Heart right ventricle (tissue), 16 donors: ENCODE data around the gene SLC2A8. TPM values are rescaled to one million over a fixed set of nuclear protein-coding genes. Genes with fewer than 3 reads are reported as not detected.

ENCODE experiments used
- ATAC-seq, 8 donors: fragments of 200-7000 bp; cut with Tn5 transposase; one replicate each; pipeline ENCODE4 v1.9.1; 2020; ENCODE audit warnings: mild to moderate bottlenecking in 8 of 8, moderate library complexity in 8 of 8, moderate number of reproducible peaks in 1 of 8
- DNase-seq, 2 donors: peaks; one replicate each; pipeline ENCODE4 v3.0.0-alpha.2; 2020
- H3K27ac ChIP-seq, 10 donors: fragments of 200-600 bp; sonication (generic) in 2 of 10; one replicate each; pipeline versions ENCODE4 v1.5.0 to v1.8.0; 2020 to 2022; ENCODE audit warnings: mild to moderate bottlenecking in 3 of 10
- H3K27me3 ChIP-seq, 7 donors: fragments of 200-600 bp; one replicate each; pipeline ENCODE4 v1.8.0; 2021 to 2022; ENCODE audit warnings: mild to moderate bottlenecking in 2 of 7
- H3K36me3 ChIP-seq, 9 donors: fragments of 200-600 bp; sonication (generic) in 1 of 9; one replicate each; pipeline versions ENCODE4 v1.5.0 to v1.8.0; 2020 to 2022; ENCODE audit warnings: mild to moderate bottlenecking in 2 of 9
- H3K4me1 ChIP-seq, 9 donors: fragments of 200-600 bp; sonication (generic) in 1 of 9; one replicate each; pipeline versions ENCODE4 v1.5.0 to v1.8.0; 2020 to 2022; ENCODE audit warnings: mild to moderate bottlenecking in 4 of 9
- H3K4me3 ChIP-seq, 10 donors: fragments of 200-600 bp; sonication (generic) in 2 of 10; one replicate each; pipeline versions ENCODE4 v1.5.0 to v1.8.0; 2020 to 2022; ENCODE audit warnings: mild to moderate bottlenecking in 7 of 10, moderate library complexity in 2 of 10
- H3K9me3 ChIP-seq, 11 donors: fragments of 200-600 bp in 10 of 11; sonication (generic) in 2 of 11; one replicate each; pipeline versions ENCODE4 v1.5.0 to v1.8.0; 2013 to 2022; ENCODE audit warnings: mild to moderate bottlenecking in 2 of 11, control low read depth in 1 of 11, moderate library complexity in 1 of 11
- WGBS, 2 donors: extraction: QIAGEN DNeasy Blood & Tissue Kit; methylation state at CpG; one replicate each; pipeline ENCODE4 v1.1.7; 2013; ENCODE audit warnings: inconsistent platforms in 1 of 2; 5-methylcytosine and 5-hydroxymethylcytosine counted together
- intact Hi-C, 10 donors: fragments of 100-400 bp; cut with DNase I; formaldehyde crosslinking; loops; one replicate each; pipeline versions ENCODE4 v1.11.1 to v1.14.2; 2022
- polyA plus RNA-seq, 2 donors: library from polyadenylated mRNA; stranded (reverse); fragments of 200-250 nt; gene quantifications; one replicate each; pipeline ENCODE4 v1.2.3, GENCODE V29; 2013
- total RNA-seq, 10 donors: library from RNA; stranded (reverse); fragmentation: NEBNext Ultra II Directional in 3 of 10; extraction: Animal tissue kit (Norgen Biotek cat#: 25700) in 3 of 10; gene quantifications; one replicate each; pipeline versions ENCODE4 v1.2.1 to v1.2.4, GENCODE V29; 2021 to 2023
- TF ChIP-seq, protein P1 (sequence below), 9 donors: fragments of 200-600 bp; sonication (generic) in 2 of 9; IDR thresholded peaks; one replicate each; pipeline versions ENCODE4 v1.5.0 to v1.8.0; 2021 to 2022; ENCODE audit warnings: antibody characterized with exemption in 9 of 9, mild to moderate bottlenecking in 5 of 9, moderate library complexity in 1 of 9
- donor health status: Arrhythmogenic right ventricular cardiomyopathy.
- donor health status: ischemic (EF 13 %, LVEDD 7.1; RV severe dilation, severe dysfunction).
- donor health status: healthy with polysubstance abuse.
- donor health status: DM: no; HTN: yes; CAD: no.
- donor health status: DM: no; HTN: no; CAD: no.
- donor health status: ischemic (EF 25% LVEDD 6.9; RV normal size, moderate dysfunction).
- donor health status: ischemic (EF 25% LVEDD 5.7; RV mildly dilated, moderate dysfunction).
- donor health status: healthy.
- donor health status: DM: yes; HTN: yes; CAD: no.
- donor health status: Ischemic cardiomyopathy.
- donor health status: ischemic (EF 35%, LVEDD 5.7; RV mildly dilated, moderate dysfunction).
- donor health status: nonischemic (EF 11% LVEDD 7.7; RV severe dilation, severe dysfunction).
- donor health status: DM: yes; HTN: yes; CAD: no.
- donor health status: PGD.
- donor health status: ischemic (EF 29% LVEDD 5.4; RV normal size, mild dysfunction).
- donor health status: nonischemic (EF 23%, LVEDD 6.1; RV moderate dilation, normal function).

Gene SLC2A8
- total and polyA plus RNA-seq, 12 donors, result 10.0 to 26.7 (median 13.2) TPM

DNA sequence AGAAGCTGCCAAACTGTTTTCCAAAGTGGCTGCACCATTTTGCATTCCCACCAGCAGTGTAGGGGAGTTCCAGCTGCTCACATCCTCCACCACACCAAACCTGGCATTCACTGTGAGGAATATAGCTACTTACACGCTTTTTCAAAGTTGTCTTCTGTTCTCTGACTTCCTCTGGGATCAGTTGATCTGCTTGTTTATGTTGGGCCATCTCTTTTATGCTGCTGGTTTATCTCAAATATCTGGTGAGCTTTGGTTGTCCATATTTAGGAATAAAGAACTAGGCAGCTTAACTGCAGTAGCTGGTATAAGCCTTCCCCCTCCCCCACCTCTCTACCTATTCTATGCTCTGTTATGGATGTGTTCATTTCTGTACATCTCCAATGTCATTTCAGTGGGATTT is 18.7 kb downstream of the SLC2A8 start:
- Histone ChIP-seq H3K36me3 (no peaks in the 10 kb centered on the region), H3K9me3 (no peaks in the 10 kb centered on the region), H3K27ac (no peak overlapping the region), H3K4me3 (no peak overlapping the region), H3K27me3 (no peaks in the 10 kb centered on the region), H3K4me1 (peaks cover 0 to 27% (median 0%) of the 10 kb centered on the region in 9 donors)
- TF ChIP-seq, protein P1, sequence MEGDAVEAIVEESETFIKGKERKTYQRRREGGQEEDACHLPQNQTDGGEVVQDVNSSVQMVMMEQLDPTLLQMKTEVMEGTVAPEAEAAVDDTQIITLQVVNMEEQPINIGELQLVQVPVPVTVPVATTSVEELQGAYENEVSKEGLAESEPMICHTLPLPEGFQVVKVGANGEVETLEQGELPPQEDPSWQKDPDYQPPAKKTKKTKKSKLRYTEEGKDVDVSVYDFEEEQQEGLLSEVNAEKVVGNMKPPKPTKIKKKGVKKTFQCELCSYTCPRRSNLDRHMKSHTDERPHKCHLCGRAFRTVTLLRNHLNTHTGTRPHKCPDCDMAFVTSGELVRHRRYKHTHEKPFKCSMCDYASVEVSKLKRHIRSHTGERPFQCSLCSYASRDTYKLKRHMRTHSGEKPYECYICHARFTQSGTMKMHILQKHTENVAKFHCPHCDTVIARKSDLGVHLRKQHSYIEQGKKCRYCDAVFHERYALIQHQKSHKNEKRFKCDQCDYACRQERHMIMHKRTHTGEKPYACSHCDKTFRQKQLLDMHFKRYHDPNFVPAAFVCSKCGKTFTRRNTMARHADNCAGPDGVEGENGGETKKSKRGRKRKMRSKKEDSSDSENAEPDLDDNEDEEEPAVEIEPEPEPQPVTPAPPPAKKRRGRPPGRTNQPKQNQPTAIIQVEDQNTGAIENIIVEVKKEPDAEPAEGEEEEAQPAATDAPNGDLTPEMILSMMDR (IDR thresholded peaks at IDR 0.05), result no peak
- no peak for ATAC-seq
- WGBS, 2 donors, result 79 to 83% methylated on average over 1 of the region's 1 CpG
- intact Hi-C loops, result no loop called here
- no peak for DNase-seq

DNA sequence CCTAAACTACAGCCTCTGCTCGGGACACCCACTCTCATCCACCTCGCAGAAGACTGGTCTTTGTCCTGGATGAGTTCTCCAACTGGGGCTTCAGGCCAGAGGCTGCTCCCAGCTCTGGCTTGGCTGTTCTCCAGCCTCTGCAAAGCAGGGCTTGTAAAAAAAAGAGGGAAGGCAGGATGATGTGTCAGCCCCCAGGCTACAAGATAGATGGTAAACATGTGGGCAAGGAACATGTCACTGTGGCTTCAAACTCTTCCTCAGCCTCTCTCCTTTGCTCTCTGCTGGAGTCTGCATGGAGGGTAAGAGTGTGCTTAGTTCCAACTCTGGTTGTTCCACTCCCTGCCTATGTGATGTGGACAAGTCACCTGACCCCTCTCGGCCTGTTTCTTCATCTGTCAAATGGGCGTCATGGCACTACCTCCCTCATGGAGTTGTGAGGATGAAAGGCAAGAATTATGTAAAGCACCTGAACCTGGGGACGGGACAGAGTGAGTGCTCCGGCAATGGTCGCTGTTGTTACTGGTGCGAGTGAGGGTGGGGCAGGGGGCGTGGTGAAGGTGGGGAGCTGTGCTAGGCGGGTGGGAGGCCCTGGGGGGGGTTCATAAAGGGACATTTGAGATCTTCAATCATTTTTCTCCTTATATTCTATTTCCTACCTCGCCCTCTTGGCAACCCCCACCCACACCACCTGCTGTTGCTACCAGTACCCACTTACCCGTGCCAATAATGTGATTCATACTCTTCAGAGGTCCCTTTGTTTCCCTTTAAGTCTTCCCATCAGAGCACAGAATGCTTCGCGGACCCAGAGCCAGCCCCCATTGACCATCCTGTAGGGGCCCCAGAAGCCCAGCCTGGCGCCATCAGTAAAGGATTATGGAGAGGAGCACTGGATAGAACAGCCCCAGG is 20.4 kb downstream of the SLC2A8 start:
- peak in 2 of 8 donors; percentile 11 to 27 for ATAC-seq
- WGBS, 2 donors, result 79 to 80% methylated on average over 15 of the region's 15 CpGs

DNA sequence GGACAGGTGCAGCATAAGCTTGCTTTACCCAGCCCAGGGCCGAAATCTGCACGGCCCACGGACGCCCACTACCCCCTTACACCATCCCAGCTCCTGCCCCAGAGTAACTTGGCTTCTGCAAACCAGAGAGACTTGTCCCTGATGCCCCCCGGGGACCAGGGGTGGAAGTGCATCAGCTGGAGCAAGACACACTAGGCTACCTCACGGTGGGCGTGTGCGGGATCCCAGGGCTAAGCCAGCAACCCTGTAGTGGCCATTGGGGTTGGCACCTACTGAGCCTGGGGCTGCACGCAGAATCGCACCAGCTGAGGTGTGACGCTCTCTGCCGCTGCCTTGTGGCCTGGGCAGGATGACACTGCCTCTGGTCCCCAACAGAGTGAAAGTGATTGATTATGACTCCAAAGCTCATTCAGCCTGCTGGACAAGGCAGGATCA is 21.1 kb downstream of the SLC2A8 start:
- DNase-seq (no peak), ATAC-seq (peak in 4 of 8 donors; percentile 29 to 64 (median 54))
- no peak overlapping the region for H3K4me3 ChIP-seq
- H3K9me3 ChIP-seq, result no peaks in the 10 kb centered on the region
- TF ChIP-seq, protein P1 (IDR thresholded peaks at IDR 0.05), result peak in 5 of 9 donors; percentile 17 to 37 (median 26)
- 70 to 71% methylated on average over 12 of the region's 12 CpGs for WGBS, 2 donors
- no peak overlapping the region for H3K27ac ChIP-seq
- no peaks in the 10 kb centered on the region for H3K27me3 ChIP-seq
- H3K36me3 ChIP-seq, result no peaks in the 10 kb centered on the region
- H3K4me1 ChIP-seq, result peaks cover 2 to 22% (median 11%) of the 10 kb centered on the region in 9 donors
- intact Hi-C loops, result loop anchor here in 1 of 10 donors (1.0 kb wide), 1 partner anchor 19 kb away; no protein-coding TSS in a partner anchor

More for the DNA sequence above, 20.4 kb downstream of the SLC2A8 start:
- TF ChIP-seq, protein P1 (IDR thresholded peaks at IDR 0.05), result no peak
- Histone ChIP-seq H3K27me3 (no peaks in the 10 kb centered on the region), H3K4me3 (no peak overlapping the region), H3K36me3 (no peaks in the 10 kb centered on the region), H3K27ac (no peak overlapping the region), H3K9me3 (no peaks in the 10 kb centered on the region), H3K4me1 (peaks cover 0 to 16% (median 4%) of the 10 kb centered on the region in 9 donors)
- DNase-seq, result no peak
- intact Hi-C loops, result loop anchor here in 1 of 10 donors (1.0 kb wide), 1 partner anchor 18 kb away; no protein-coding TSS in a partner anchor

DNA sequence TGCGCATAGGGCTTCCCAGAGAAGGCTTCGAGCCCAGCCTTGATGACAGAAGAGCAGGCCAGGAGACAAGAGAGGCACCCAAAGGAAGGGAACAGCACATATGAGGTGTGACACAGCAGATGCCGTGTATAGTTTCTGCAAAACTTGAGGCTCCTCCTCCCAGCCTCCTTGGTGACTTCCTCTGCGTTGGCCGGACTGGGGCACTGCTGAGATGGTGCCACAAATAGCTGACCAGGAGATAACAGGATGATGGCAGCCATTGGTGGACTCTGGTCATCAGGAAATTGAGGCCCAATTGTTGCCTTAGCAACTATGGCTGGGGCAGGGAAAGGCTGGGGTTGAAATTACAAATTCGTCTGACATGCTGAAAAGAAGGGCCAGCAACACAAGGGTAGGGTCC is 22.4 kb downstream of the SLC2A8 start:
- intact Hi-C loops, result no loop called here
- DNase-seq, result no peak
- H3K36me3 ChIP-seq, result no peaks in the 10 kb centered on the region
- ATAC-seq, result no peak
- 71 to 73% methylated on average over 6 of the region's 6 CpGs for WGBS, 2 donors
- H3K27me3 ChIP-seq, result no peaks in the 10 kb centered on the region
- peak overlapping the region in 3 of 10 donors; percentile 10 to 50 (median 49) for H3K4me3 ChIP-seq
- peak overlapping the region in 2 of 10 donors; percentile 52 to 65 for H3K27ac ChIP-seq
- peaks cover 3 to 27% (median 14%) of the 10 kb centered on the region in 9 donors for H3K4me1 ChIP-seq
- TF ChIP-seq, protein P1 (IDR thresholded peaks at IDR 0.05), result no peak
- H3K9me3 ChIP-seq, result no peaks in the 10 kb centered on the region
